ENCODE measurements around the gene FAM227A. TPM values are rescaled to one million over a fixed set of nuclear protein-coding genes. Genes with fewer than 3 reads are reported as not detected.
A peak's percentile ranks its signal among the peaks of the same experiment; 100 is the strongest.

Gene FAM227A
- total and polyA plus RNA-seq, 8 donors, result under 0.01 to 39.1 (median 0.81) TPM

GRCh38 chr22:38675833-38676232 lies 19.6 kb upstream of the FAM227A start:
- Histone ChIP-seq H3K4me3 (no peak overlapping the region), H3K36me3 (peaks cover 18 to 35% (median 30%) of the 10 kb centered on the region in 4 donors), H3K9me3 (no peaks in the 10 kb centered on the region), H3K27me3 (no peaks in the 10 kb centered on the region), H3K4me1 (no peaks in the 10 kb centered on the region), H3K27ac (no peak overlapping the region)
- TF ChIP-seq CTCF (IDR thresholded peaks at IDR 0.05) (no peak), EP300 (IDR thresholded peaks at IDR 0.05) (no peak), POLR2AphosphoS5 (IDR thresholded peaks at IDR 0.05) (no peak), POLR2A (IDR thresholded peaks at IDR 0.05) (no peak)
- intact Hi-C loops (cut with DNase I; ENCODE audit: low total_unique reads), result no loop called here
- no peak for DNase-seq
- WGBS, 5 donors, result 83 to 96% (median 91%) methylated on average over 3 of the region's 3 CpGs

GRCh38 chr22:38674888-38675287 lies 18.7 kb upstream of the FAM227A start:
- Histone ChIP-seq H3K9me3 (no peaks in the 10 kb centered on the region), H3K4me1 (no peaks in the 10 kb centered on the region), H3K27me3 (no peaks in the 10 kb centered on the region), H3K4me3 (no peak overlapping the region), H3K27ac (no peak overlapping the region), H3K36me3 (peaks cover 20 to 42% (median 37%) of the 10 kb centered on the region in 4 donors)
- intact Hi-C loops (cut with DNase I; ENCODE audit: low total_unique reads), result no loop called here
- no peak for TF ChIP-seq POLR2AphosphoS5 (IDR thresholded peaks at IDR 0.05)
- TF ChIP-seq CTCF (IDR thresholded peaks at IDR 0.05), result no peak
- no peak for TF ChIP-seq POLR2A (IDR thresholded peaks at IDR 0.05)
- TF ChIP-seq EP300 (IDR thresholded peaks at IDR 0.05), result no peak
- WGBS, 5 donors, result 74 to 87% (median 78%) methylated on average over 5 of the region's 5 CpGs
- no peak for DNase-seq

- Histone ChIP-seq H3K9me3 (no peaks in the 10 kb centered on the region), H3K4me3 (peak overlapping the region; percentile 82 to 97 (median 92)), H3K27me3 (no peaks in the 10 kb centered on the region), H3K4me1 (peaks cover 12 to 29% (median 27%) of the 10 kb centered on the region in 4 donors), H3K27ac (peak overlapping the region; percentile 76 to 95 (median 89)), H3K36me3 (peaks cover 0 to 19% (median 12%) of the 10 kb centered on the region in 4 donors)
- TF ChIP-seq POLR2AphosphoS5 (IDR thresholded peaks at IDR 0.05), result no peak
- TF ChIP-seq CTCF (IDR thresholded peaks at IDR 0.05), result no peak
- no peak for TF ChIP-seq EP300 (IDR thresholded peaks at IDR 0.05)
- TF ChIP-seq POLR2A (IDR thresholded peaks at IDR 0.05), result no peak
- WGBS, 5 donors, result 5 to 8% (median 6%) methylated on average over 15 to 16 of the region's 16 CpGs
- DNase-seq, result peak in 1 of 2 donors; percentile 63
- intact Hi-C loops (cut with DNase I; ENCODE audit: low total_unique reads), result no loop called here
Measured at GRCh38 chr22:38657045-38657909, 1.1 kb upstream of the FAM227A start.

GRCh38 chr22:38655519-38656255 lies 505 bp downstream of the FAM227A start:
- Histone ChIP-seq H3K27ac (peak overlapping the region; percentile 76 to 95 (median 89)), H3K4me1 (peaks cover 12 to 29% (median 27%) of the 10 kb centered on the region in 4 donors), H3K36me3 (peaks cover 0 to 5% (median under 1%) of the 10 kb centered on the region in 4 donors), H3K27me3 (no peaks in the 10 kb centered on the region), H3K4me3 (peak overlapping the region; percentile 82 to 97 (median 92)), H3K9me3 (no peaks in the 10 kb centered on the region)
- DNase-seq, result no peak
- 4 to 22% (median 5%) methylated on average over 5 to 22 of the region's 22 CpGs for WGBS, 5 donors
- intact Hi-C loops (cut with DNase I; ENCODE audit: low total_unique reads), result no loop called here
- TF ChIP-seq CTCF (IDR thresholded peaks at IDR 0.05), result no peak
- TF ChIP-seq POLR2AphosphoS5 (IDR thresholded peaks at IDR 0.05), result no peak
- no peak for TF ChIP-seq POLR2A (IDR thresholded peaks at IDR 0.05)
- no peak for TF ChIP-seq EP300 (IDR thresholded peaks at IDR 0.05)

Data from stomach (tissue), 9 donors.